GM19239 (cell line): ENCODE measurements around the gene MEGF8.

Experiments used
- DNase-seq: peaks from one replicate; pipeline ENCODE4 v3.0.0; 2011; ENCODE audit warnings: low spot score; ENCODE audit not compliant: insufficient read length
- FAIRE-seq: peaks from 2 replicates; lab custom pipeline; 2011; peaks lifted over from hg19 to GRCh38; lab: Jason Lieb, UNC

Gene MEGF8

GRCh38 chr19:42424345-42424707 is 98.9 kb downstream of the MEGF8 start:
- DNase-seq (no peak), FAIRE-seq (no peak)

DNA sequence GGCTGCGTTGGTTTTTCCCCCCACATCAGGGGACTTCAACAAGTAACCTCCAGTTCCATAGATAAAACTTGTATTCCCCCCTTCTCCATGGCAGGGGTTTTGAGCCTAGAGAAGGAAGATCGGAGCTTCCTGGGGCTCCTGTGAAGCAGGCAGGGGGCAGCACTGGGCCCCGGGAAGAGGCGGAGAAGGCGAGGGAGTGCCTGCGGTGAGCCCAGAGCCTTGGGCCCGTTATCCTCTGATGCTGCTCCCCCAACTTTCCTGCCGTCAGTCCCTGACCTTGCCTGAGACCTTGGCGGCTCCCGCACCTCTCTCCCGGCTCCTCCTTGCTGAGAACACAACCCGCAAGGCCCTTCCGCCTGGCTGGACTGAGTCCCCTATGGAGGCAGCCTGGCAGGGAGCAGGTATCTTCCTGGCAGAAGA is 99.3 kb downstream of the MEGF8 start:
- DNase-seq (no peak), FAIRE-seq (no peak)

DNA sequence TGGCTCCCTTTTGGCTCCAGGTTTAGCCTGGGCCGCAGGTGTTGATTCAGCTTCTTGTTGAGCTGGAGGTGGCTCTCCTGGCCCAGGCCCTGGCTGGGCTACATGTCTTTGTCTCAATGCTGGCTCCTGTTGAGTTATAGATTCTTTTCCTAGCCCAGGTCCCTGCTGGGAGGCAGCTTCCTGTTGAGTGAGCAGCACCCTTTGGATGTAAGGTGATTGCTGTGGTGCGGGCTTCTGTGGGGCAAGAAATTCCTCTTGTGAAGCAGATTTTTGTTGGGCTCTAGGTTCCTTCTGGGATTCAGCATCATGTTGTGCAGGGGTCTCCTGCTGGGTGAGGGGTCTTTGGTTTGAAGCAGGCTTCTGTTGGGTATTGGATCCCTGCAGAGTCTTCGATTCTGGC is 101.2 kb downstream of the MEGF8 start:
- FAIRE-seq (no peak), DNase-seq (no peak)

DNA sequence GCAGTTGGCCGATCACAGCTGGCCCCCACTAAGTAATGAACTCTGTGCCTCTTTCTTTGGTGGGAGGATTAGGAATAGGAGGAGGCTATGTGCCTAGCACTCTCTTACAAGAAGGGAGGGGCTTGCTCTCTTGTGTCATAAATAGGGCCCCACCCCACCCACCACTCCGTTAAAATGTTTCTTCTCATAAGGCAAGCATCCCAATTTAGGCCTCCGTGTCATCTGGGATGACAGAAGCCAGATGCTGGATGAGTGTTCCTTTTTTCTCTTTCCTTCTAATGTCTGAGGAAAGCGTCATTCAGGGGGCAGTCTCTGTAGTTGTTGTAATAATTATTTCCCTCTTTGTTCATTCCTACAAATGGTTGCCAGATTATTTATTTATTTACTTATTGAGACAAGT is 101.9 kb downstream of the MEGF8 start, which contains the start of gene LIPE:
Gene LIPE (minus strand): TSS at position 76 of the 400 bp plus-strand sequence. CDS start 239 bp downstream, outside the sequence.
- FAIRE-seq (no peak), DNase-seq (no peak)
